Measurements from ENCODE around the gene DGKB. TPM values are rescaled to one million over a fixed set of nuclear protein-coding genes. Genes with fewer than 3 reads are reported as not detected.

DGKB gene
- total RNA-seq, 1 experiment from 2014 or later = not detected

DNA sequence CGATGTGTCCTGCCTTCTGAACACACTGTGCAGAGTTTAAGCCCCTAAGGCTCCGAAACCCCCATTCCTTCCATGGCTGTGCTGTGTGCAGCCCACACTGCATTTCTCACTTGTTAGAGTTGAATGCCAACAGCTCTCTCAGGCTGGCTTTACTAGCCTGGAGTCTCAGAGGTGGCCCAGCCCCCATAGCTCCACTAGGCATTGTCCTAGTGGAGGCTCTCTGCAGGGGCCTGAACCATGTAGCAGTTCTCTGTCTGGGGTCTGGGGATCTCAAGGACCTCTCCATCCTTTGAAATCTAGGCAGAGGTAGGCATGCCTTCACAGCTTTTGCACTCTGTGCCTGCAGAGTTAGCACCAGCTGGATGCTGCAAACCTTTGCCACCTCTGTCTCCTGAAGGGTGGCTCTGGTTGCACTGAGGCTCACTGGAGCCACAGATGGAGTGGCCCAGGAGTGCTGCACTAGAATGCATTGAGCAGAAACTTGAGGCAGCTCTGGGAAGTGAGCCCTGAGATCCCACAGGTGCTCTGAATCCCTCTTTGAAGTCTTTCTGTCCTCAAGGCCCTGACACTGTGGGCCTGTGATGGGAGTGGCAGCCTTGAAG, 301.7 kb downstream of the DGKB start:
- H3K27ac ChIP-seq (ENCODE audit: low read length) = no peak overlapping the region
- POLR2A ChIA-PET = no interaction called here
- in situ Hi-C loops (cut with HindIII; ENCODE audit: low pct_unique_long_range_greater_than_20kb, low sequenced_read_pairs) (no loop called here), intact Hi-C loops (cut with micrococcal nuclease; ENCODE audit: unreplicated experiment) (no loop called here)
- H3K27me3 ChIP-seq (ENCODE audit: control insufficient read depth, insufficient read depth, low read length) = no peaks in the 10 kb centered on the region
- no peaks in the 10 kb centered on the region for H3K36me3 ChIP-seq (ENCODE audit: control insufficient read depth, insufficient read depth, low read length)
- H3K9me3 ChIP-seq (ENCODE audit: control insufficient read depth, insufficient read depth, low read depth, low read length) = no peaks in the 10 kb centered on the region
- DNase-seq (ENCODE audit: low read depth, low spot score) (no peak), ATAC-seq (no peak)
- no peaks in the 10 kb centered on the region for H3K4me1 ChIP-seq (ENCODE audit: control insufficient read depth, insufficient read depth, low read length)
- H3K4me3 ChIP-seq (ENCODE audit: low read depth in 2 of 2, low read length in 2 of 2) = no peak overlapping the region
- no peak for TF ChIP-seq TCF7L2 (IDR thresholded peaks at IDR 0.05; ENCODE audit: low read depth, low read length)
- TF ChIP-seq, protein P1, sequence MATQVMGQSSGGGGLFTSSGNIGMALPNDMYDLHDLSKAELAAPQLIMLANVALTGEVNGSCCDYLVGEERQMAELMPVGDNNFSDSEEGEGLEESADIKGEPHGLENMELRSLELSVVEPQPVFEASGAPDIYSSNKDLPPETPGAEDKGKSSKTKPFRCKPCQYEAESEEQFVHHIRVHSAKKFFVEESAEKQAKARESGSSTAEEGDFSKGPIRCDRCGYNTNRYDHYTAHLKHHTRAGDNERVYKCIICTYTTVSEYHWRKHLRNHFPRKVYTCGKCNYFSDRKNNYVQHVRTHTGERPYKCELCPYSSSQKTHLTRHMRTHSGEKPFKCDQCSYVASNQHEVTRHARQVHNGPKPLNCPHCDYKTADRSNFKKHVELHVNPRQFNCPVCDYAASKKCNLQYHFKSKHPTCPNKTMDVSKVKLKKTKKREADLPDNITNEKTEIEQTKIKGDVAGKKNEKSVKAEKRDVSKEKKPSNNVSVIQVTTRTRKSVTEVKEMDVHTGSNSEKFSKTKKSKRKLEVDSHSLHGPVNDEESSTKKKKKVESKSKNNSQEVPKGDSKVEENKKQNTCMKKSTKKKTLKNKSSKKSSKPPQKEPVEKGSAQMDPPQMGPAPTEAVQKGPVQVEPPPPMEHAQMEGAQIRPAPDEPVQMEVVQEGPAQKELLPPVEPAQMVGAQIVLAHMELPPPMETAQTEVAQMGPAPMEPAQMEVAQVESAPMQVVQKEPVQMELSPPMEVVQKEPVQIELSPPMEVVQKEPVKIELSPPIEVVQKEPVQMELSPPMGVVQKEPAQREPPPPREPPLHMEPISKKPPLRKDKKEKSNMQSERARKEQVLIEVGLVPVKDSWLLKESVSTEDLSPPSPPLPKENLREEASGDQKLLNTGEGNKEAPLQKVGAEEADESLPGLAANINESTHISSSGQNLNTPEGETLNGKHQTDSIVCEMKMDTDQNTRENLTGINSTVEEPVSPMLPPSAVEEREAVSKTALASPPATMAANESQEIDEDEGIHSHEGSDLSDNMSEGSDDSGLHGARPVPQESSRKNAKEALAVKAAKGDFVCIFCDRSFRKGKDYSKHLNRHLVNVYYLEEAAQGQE (IDR thresholded peaks at IDR 0.05; ENCODE audit: insufficient read depth in 1 of 2, low read depth in 2 of 2, low read length in 1 of 2) = no peak
- no TSS peak for BruUV-seq (replicated peaks)
- CTCF ChIA-PET = no interaction called here

DNA sequence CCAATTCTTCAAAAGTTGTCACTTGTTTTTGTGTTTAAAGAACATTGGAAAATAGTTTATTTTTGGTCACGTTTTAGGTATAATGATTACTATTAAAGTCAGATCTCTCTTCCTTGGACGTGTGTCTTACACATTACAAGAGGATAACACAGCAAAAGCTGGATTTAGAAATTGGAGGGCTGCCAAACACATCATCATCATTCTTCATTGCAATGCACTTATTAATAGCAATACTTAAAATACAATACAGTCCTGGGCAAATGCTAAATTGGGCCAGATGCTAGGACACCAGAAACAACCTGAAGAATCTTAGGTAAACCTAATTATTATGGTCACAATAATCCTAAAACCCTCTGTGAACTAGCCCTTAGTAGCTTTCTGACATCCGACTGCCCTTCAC, 303.6 kb downstream of the DGKB start:
- no peak for ATAC-seq
- POLR2A ChIA-PET = no interaction called here
- intact Hi-C loops (cut with micrococcal nuclease; ENCODE audit: unreplicated experiment) = no loop called here
- Histone ChIP-seq H3K27me3 (ENCODE audit: control insufficient read depth, insufficient read depth, low read length) (no peaks in the 10 kb centered on the region), H3K4me3 (ENCODE audit: low read depth in 2 of 2, low read length in 2 of 2) (no peak overlapping the region), H3K9me3 (ENCODE audit: control insufficient read depth, insufficient read depth, low read depth, low read length) (no peaks in the 10 kb centered on the region), H3K36me3 (ENCODE audit: control insufficient read depth, insufficient read depth, low read length) (no peaks in the 10 kb centered on the region), H3K4me1 (ENCODE audit: control insufficient read depth, insufficient read depth, low read length) (no peaks in the 10 kb centered on the region), H3K27ac (ENCODE audit: low read length) (no peak overlapping the region)
- in situ Hi-C loops (cut with HindIII; ENCODE audit: low pct_unique_long_range_greater_than_20kb, low sequenced_read_pairs) = no loop called here
- no peak for DNase-seq (ENCODE audit: low read depth, low spot score)
- CTCF ChIA-PET = no interaction called here
- TF ChIP-seq, protein P1 (IDR thresholded peaks at IDR 0.05; ENCODE audit: insufficient read depth in 1 of 2, low read depth in 2 of 2, low read length in 1 of 2) = no peak
- TF ChIP-seq SIN3A (IDR thresholded peaks at IDR 0.05; ENCODE audit: borderline replicate concordance, insufficient read depth, low read depth, low read length) (no peak), TCF7L2 (IDR thresholded peaks at IDR 0.05; ENCODE audit: low read depth, low read length) (no peak), POLR2AphosphoS5 (IDR thresholded peaks at IDR 0.05; ENCODE audit: low read depth, low read length) (no peak)
- TF ChIP-seq, protein P2, sequence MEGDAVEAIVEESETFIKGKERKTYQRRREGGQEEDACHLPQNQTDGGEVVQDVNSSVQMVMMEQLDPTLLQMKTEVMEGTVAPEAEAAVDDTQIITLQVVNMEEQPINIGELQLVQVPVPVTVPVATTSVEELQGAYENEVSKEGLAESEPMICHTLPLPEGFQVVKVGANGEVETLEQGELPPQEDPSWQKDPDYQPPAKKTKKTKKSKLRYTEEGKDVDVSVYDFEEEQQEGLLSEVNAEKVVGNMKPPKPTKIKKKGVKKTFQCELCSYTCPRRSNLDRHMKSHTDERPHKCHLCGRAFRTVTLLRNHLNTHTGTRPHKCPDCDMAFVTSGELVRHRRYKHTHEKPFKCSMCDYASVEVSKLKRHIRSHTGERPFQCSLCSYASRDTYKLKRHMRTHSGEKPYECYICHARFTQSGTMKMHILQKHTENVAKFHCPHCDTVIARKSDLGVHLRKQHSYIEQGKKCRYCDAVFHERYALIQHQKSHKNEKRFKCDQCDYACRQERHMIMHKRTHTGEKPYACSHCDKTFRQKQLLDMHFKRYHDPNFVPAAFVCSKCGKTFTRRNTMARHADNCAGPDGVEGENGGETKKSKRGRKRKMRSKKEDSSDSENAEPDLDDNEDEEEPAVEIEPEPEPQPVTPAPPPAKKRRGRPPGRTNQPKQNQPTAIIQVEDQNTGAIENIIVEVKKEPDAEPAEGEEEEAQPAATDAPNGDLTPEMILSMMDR (IDR thresholded peaks at IDR 0.05) = no peak
- no TSS peak for BruUV-seq (replicated peaks)
